Upper lobe of left lung (tissue), 6 donors: ENCODE measurements around the gene NPEPPS. TPM values are rescaled to one million over a fixed set of nuclear protein-coding genes. Genes with fewer than 3 reads are reported as not detected.
"Not testable (repeated sequence)": the region's sequence is repeated elsewhere in the genome, so short reads cannot be mapped to it uniquely, and the experiment has no call there.

ENCODE experiments used
- ATAC-seq, 2 donors: fragments of 200-7000 bp; cut with Tn5 transposase; one replicate each; pipeline ENCODE4 v1.9.1; 2022; ENCODE audit warnings: mild to moderate bottlenecking in 2 of 2, moderate library complexity in 2 of 2; ENCODE audit not compliant: low FRiP score in 2 of 2
- DNase-seq, 2 donors: peaks; one replicate each; pipeline ENCODE4 v3.0.0-alpha.2; 2019 to 2020
- H3K27ac ChIP-seq, 4 donors: fragments of 200-600 bp; sonication (generic); one replicate each; pipeline ENCODE4 v1.5.1; 2016 to 2019
- H3K27me3 ChIP-seq, 4 donors: fragments of 200-600 bp; sonication (generic); one replicate each; pipeline ENCODE4 v1.5.1; 2017 to 2019
- H3K36me3 ChIP-seq, 4 donors: fragments of 200-600 bp; sonication (generic); one replicate each; pipeline ENCODE4 v1.5.1; 2016 to 2019
- H3K4me1 ChIP-seq, 4 donors: fragments of 200-600 bp; sonication (generic); one replicate each; pipeline ENCODE4 v1.5.1; 2018 to 2019
- H3K4me3 ChIP-seq, 4 donors: fragments of 200-600 bp; sonication (generic); one replicate each; pipeline ENCODE4 v1.5.1; 2017 to 2019; ENCODE audit warnings: mild to moderate bottlenecking in 2 of 4, moderate library complexity in 1 of 4
- H3K9me3 ChIP-seq, 4 donors: fragments of 200-600 bp; sonication (generic); one replicate each; pipeline ENCODE4 v1.5.1; 2018 to 2019
- POLR2A ChIP-seq, 4 donors: fragments of 450-650 bp; IDR thresholded peaks; one replicate each; pipeline ENCODE4 v1.5.1; 2016 to 2017; ENCODE audit warnings: antibody characterized with exemption in 4 of 4, mild to moderate bottlenecking in 2 of 4
- WGBS, 2 donors: methylation state at CpG; one replicate each; pipeline ENCODE4 v1.1.5; 2017 to 2018; 5-methylcytosine and 5-hydroxymethylcytosine counted together
- total RNA-seq, 6 donors: library from RNA; depleted of rRNA in 4 of 6; stranded (reverse); fragments of >200 nt in 4 of 6; gene quantifications; one replicate each; pipeline versions ENCODE4 v1.1.0 to v1.2.1, GENCODE V29; 2016 to 2021
- TF ChIP-seq, protein P1 (sequence below), 6 experiments: fragments of 450-650 bp in 4 of 6; fragments of 200-600 bp in 2 of 6; sonication (generic) in 2 of 6; IDR thresholded peaks; one replicate each; pipeline ENCODE4 v1.5.1; 2016 to 2019; ENCODE audit warnings: antibody characterized with exemption in 6 of 6
- donor health status: DM: no; HTN: no; CAD: no; lungs with moderate emphysema.
- donor health status: DM: no; HTN: yes; CAD: no; lungs with severe emphysema.

The NPEPPS gene, protein sequence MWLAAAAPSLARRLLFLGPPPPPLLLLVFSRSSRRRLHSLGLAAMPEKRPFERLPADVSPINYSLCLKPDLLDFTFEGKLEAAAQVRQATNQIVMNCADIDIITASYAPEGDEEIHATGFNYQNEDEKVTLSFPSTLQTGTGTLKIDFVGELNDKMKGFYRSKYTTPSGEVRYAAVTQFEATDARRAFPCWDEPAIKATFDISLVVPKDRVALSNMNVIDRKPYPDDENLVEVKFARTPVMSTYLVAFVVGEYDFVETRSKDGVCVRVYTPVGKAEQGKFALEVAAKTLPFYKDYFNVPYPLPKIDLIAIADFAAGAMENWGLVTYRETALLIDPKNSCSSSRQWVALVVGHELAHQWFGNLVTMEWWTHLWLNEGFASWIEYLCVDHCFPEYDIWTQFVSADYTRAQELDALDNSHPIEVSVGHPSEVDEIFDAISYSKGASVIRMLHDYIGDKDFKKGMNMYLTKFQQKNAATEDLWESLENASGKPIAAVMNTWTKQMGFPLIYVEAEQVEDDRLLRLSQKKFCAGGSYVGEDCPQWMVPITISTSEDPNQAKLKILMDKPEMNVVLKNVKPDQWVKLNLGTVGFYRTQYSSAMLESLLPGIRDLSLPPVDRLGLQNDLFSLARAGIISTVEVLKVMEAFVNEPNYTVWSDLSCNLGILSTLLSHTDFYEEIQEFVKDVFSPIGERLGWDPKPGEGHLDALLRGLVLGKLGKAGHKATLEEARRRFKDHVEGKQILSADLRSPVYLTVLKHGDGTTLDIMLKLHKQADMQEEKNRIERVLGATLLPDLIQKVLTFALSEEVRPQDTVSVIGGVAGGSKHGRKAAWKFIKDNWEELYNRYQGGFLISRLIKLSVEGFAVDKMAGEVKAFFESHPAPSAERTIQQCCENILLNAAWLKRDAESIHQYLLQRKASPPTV
- total RNA-seq, result 100 to 1,000 TPM in 3 of 6 donors, 10 to 100 TPM in 3; 82.8 to 359 (median 114) TPM

DNA sequence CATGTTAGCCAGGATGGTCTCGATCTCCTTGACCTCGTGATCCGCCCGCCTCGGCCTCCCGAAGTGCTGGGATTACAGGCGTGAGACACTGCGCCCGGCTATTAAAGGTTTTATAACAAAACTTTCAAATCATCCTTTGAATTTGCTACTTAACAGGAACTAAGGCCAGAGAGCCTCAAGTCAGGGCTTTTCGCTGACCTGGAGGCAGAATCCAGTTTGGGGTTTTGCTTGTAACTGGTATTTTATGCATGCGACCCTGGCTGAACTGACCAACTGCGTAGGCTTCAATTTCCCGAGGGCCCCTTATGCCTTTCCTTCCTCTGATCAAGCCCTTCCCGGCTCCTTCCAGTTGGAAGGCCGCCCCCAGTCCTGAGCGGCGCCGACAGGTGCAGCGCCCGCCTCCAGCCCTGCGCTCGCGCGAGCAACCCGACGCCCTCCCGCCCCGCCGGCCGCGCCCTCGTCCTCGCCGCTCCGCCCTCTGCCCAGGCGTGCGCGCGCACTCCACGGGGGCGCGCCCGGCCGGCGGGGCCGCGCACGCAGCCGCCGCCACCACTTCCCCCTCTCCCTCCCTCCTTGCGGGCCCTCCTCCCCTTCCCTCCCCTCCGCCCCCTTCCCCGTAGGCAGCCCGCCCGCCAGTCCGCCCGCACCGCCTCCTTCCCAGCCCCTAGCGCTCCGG is at the start of gene NPEPPS:
TSS of gene NPEPPS (plus strand) at position 552 of the 676 bp plus-strand sequence. CDS start 193 bp downstream, outside the sequence.
- Histone ChIP-seq H3K4me3 (peak within 1 kb of the TSS; percentile 66 to 71 (median 69)), H3K4me1 (peaks cover 7 to 19% (median 9%) of the 10 kb centered on the region in 4 donors), H3K27ac (peak within 1 kb of the TSS; percentile 88 to 96 (median 90))
- 17 to 31% methylated on average over 25 to 43 of the region's 60 CpGs for WGBS, 2 donors
- DNase-seq, result peak; percentile 89 to 97
- not testable (repeated sequence) for H3K27me3 ChIP-seq, H3K36me3 ChIP-seq, H3K9me3 ChIP-seq
- TF ChIP-seq POLR2A (IDR thresholded peaks at IDR 0.05), result peak in 2 of 4 donors; percentile 19 to 21
- ATAC-seq, result peak; percentile 94 to 96

DNA sequence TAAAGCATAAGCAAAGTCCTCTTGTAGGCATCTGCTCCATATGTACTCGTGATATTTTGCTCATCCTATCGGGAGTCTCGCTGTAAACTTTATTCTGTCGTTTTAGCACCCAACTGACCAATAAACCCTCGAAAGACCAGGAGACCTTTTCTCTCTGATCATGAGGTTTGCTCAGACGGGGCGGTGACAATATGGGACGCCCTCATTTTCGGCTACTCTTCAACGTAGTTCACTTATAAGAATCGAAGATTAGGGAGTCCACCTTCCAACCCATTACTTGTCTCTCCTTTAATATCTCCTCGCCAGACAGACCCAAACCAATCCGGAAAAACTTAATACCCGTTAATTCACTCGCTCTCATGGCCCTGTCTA is 39.1 kb upstream of the NPEPPS start:
- H3K4me3 ChIP-seq, result peak overlapping the region; percentile 47 to 59 (median 57)
- not testable (repeated sequence) for ATAC-seq, H3K9me3 ChIP-seq, H3K27me3 ChIP-seq, DNase-seq
- WGBS, 2 donors, result 5 to 10% methylated on average over 15 of the region's 15 CpGs
- H3K36me3 ChIP-seq, result peaks cover 0 to 16% (median 7%) of the 10 kb centered on the region in 4 donors
- peak overlapping the region; percentile 76 to 89 (median 86) for H3K27ac ChIP-seq
- peaks cover 0 to 12% (median 6%) of the 10 kb centered on the region in 4 donors for H3K4me1 ChIP-seq

DNA sequence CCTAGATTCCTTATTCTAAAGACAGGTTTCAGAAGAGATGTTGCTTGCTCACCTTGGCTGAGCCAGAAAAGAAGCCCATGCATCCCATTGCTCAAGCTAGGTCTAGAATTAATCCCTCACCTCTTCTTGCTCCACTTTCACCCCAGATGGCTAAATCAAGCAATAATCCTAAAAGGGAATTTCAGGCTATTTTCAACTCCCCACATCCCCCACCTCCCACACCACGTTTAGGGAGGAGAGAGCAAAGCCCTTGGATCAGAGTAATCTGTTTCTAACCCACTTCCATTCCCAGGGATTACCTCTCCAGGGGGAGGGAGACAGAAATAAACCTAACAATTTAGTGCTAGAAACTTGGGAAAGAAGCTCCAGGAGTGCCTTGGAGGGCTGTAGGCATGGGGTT is 31.8 kb upstream of the NPEPPS start:
- H3K4me1 ChIP-seq, result peaks cover 11 to 19% (median 14%) of the 10 kb centered on the region in 4 donors
- WGBS, 2 donors, result 13 to 42% methylated on average over 1 of the region's 1 CpG
- not testable (repeated sequence) for DNase-seq, H3K4me3 ChIP-seq, H3K9me3 ChIP-seq, ATAC-seq, H3K27me3 ChIP-seq, H3K36me3 ChIP-seq, H3K27ac ChIP-seq

DNA sequence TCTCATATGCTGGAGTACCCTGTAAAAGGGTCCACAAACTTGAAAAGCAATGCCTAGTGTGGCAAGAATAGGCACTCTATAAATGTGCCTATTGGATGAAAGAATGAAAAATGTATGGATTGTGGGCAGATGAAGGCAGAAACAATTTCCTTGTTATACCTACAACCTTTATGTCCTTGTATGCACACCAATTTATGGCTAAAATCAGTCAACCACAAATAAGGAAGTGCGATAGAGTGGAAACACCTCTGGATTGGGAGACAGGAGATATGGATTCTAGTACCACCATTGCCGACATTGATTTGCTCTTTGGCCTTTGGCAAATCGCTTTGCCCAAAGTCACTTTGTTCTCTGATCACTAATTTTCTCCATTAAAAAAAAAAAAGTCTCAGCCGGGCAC is 31.4 kb upstream of the NPEPPS start:
- DNase-seq, H3K36me3 ChIP-seq, H3K4me3 ChIP-seq, ATAC-seq, H3K27me3 ChIP-seq, H3K9me3 ChIP-seq, H3K27ac ChIP-seq: not testable (repeated sequence)
- 93% methylated on average over 4 of the region's 4 CpGs for WGBS, 2 donors
- H3K4me1 ChIP-seq, result peaks cover 11 to 19% (median 14%) of the 10 kb centered on the region in 4 donors

DNA sequence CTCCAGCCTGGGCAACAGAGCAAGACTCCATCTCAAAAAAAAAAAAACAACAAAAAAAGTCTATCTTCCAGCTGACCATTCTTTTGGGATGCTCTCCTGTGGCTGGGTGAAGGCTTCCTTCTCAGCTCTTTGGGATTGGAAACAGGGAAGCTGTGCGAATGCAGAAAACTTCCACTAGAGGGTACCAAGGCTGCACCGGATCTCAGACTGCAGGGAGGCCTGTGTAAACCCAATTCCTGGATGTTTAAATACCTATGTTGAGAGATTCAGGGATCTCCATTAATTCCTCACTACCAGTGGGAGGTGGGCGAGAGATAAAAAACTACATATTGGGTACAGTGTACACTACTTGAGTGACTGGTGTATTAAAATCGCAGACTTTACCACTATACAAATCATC is 30.3 kb upstream of the NPEPPS start:
- not testable (repeated sequence) for H3K36me3 ChIP-seq, H3K9me3 ChIP-seq, H3K4me3 ChIP-seq, H3K27ac ChIP-seq, DNase-seq, H3K27me3 ChIP-seq
- TF ChIP-seq, protein P1, sequence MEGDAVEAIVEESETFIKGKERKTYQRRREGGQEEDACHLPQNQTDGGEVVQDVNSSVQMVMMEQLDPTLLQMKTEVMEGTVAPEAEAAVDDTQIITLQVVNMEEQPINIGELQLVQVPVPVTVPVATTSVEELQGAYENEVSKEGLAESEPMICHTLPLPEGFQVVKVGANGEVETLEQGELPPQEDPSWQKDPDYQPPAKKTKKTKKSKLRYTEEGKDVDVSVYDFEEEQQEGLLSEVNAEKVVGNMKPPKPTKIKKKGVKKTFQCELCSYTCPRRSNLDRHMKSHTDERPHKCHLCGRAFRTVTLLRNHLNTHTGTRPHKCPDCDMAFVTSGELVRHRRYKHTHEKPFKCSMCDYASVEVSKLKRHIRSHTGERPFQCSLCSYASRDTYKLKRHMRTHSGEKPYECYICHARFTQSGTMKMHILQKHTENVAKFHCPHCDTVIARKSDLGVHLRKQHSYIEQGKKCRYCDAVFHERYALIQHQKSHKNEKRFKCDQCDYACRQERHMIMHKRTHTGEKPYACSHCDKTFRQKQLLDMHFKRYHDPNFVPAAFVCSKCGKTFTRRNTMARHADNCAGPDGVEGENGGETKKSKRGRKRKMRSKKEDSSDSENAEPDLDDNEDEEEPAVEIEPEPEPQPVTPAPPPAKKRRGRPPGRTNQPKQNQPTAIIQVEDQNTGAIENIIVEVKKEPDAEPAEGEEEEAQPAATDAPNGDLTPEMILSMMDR (IDR thresholded peaks at IDR 0.05), result peak in 5 of 6 experiments; percentile 26 to 51 (median 34)
- H3K4me1 ChIP-seq, result peaks cover 11 to 19% (median 14%) of the 10 kb centered on the region in 4 donors
- peak; percentile 64 for ATAC-seq
- WGBS, 2 donors, result 58 to 64% methylated on average over 4 of the region's 4 CpGs

DNA sequence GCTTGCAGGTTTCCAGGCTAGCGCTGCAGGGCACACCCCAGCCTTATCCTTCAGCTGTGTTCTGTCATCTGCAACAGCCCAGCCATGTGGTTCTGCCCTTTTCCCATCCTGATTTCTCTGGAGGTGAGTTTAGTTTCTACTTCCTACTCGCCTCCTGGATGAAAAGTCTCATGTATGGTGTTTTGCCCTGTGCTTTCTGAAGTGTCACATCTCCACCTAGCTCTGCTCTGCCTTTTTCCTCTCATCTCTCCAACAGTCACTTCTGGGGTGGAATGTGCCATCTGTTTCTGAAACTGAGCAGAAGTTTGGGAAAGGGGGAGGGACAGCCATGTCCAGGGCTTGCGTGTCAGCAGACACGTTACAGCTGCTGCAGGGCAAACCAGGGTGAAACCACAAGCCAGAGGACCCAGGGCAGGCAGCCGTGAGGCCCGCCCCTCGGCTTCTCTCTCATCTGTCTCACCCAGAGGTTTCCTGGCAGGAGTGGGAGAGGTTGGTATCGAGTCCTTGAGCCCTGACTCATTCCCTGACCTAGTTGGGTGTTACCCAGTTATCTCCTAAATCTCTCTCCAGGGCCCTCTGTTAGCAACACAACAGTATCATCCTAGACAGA is 28.7 kb upstream of the NPEPPS start:
- 14 to 50% methylated on average over 3 to 5 of the region's 8 CpGs for WGBS, 2 donors
- peak; percentile 83 to 92 for ATAC-seq

DNA sequence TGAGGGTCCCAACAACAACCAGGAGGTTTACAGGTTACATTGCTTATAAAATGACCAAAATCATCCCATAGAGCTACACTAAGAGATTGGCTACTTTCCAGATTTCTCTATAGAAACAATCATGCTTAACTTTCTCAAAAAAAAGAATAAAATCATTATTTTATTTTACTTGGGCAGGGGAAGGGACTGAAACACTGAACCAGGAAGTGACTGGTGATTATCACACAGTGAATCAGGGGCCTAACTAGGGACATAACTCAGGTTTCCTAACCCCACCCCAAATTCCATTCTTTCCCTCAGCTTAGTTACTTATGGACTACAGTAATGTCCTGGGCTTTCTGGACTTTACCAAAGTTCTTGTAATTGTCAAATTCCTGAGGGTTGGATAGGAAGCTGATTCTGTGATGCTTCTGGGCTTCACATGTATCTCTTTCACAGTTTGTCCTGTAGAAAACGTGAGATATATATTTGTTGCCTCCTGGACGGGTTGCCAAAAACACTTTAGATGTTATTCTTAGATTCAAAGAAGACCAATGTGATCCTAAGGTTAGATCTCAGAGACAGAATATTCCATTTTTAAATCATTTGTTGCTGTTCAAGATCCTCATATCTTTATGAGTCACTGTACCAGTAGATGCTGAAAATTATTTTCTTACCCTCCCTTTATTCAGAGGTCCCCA is 28.0 kb upstream of the NPEPPS start:
- WGBS, 2 donors, result 37 to 54% methylated on average over 2 of the region's 2 CpGs
- H3K27me3 ChIP-seq, DNase-seq, H3K36me3 ChIP-seq, H3K4me3 ChIP-seq, H3K9me3 ChIP-seq: not testable (repeated sequence)
- ATAC-seq, result peak; percentile 55 to 65
- peak overlapping the region in 3 of 4 donors; percentile 53 to 75 (median 66) for H3K27ac ChIP-seq
- H3K4me1 ChIP-seq, result peaks cover 11 to 19% (median 14%) of the 10 kb centered on the region in 4 donors

More for the DNA sequence above, 28.7 kb upstream of the NPEPPS start:
- H3K9me3 ChIP-seq, DNase-seq, H3K4me3 ChIP-seq, H3K27me3 ChIP-seq, H3K36me3 ChIP-seq: not testable (repeated sequence)
- H3K4me1 ChIP-seq, result peaks cover 11 to 19% (median 14%) of the 10 kb centered on the region in 4 donors
- peak overlapping the region in 3 of 4 donors; percentile 53 to 75 (median 66) for H3K27ac ChIP-seq

DNA sequence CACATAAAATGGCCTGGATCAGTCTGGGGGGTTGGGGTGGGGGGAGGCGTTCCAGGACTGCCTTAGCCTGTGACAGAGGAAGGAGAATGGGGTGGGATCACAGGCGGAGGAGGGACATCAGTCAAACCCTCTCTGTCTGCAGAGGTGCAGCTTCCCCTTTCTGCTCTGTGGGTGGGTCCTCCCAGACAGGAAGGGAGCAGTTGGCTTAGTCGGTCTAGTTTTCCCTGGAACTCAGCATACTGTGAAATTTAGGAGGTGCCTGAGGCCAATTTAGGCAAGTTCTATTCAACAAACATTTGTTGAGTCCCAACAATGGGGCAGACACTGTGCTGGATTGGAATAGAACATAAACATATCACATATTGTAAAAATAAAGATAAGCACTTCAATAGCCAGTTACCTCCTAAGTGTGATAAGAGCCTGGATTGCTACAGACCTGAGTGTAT is 19.2 kb upstream of the NPEPPS start:
- ATAC-seq, result peak; percentile 67 to 79
- H3K4me3 ChIP-seq, H3K9me3 ChIP-seq, H3K36me3 ChIP-seq, H3K27me3 ChIP-seq: not testable (repeated sequence)
- H3K27ac ChIP-seq, result peak overlapping the region; percentile 3 to 71 (median 70)
- WGBS, 2 donors, result 5 to 10% methylated on average over 3 of the region's 3 CpGs
- peaks cover 0 to 11% (median 4%) of the 10 kb centered on the region in 4 donors for H3K4me1 ChIP-seq
- peak in 1 of 2 donors; percentile 35 for DNase-seq

DNA sequence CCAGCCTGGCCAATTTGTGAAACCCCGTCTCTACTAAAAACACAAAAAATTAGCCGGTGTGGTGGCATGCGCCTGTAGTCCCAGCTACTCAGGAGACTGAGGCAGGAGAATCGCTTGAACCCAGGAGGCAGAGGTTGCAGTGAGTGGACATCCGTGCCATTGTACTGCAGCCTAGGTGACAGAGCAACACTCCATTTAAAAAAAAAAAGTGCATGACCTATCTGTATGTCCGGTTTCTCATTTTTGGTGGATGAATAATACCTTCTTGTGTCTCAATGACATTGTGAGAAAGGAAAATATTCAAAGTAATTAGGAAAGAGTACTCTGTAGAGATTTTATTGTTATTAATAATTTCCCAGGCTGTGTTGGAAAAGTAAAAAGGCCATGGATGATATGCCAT is 17.6 kb upstream of the NPEPPS start:
- H3K27ac ChIP-seq, H3K27me3 ChIP-seq, ATAC-seq, DNase-seq, H3K4me3 ChIP-seq, H3K36me3 ChIP-seq, H3K9me3 ChIP-seq: not testable (repeated sequence)
- H3K4me1 ChIP-seq, result peaks cover 0 to 11% (median 4%) of the 10 kb centered on the region in 4 donors
- 86 to 92% methylated on average over 6 of the region's 6 CpGs for WGBS, 2 donors

DNA sequence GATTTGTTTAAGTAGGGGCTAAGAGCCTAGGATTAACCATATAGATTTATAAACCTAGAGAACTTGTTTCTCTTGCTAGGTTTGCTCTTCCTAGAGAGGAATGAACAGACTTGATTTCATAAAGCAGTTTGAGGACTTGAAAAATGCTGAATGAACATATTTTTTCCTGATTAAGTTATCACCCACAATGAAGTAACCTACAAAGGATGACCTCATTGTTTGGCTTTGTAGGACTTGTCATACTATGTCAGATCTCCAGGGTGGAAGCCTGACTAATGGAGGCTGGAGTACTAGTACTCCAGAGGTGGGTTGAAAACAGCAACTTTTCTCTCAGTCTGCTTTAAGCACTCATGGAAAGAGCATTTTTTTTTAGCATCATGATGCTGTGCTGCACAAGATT is 12.0 kb upstream of the NPEPPS start:
- not testable (repeated sequence) for H3K27ac ChIP-seq, H3K27me3 ChIP-seq, H3K4me1 ChIP-seq, DNase-seq, H3K4me3 ChIP-seq, H3K36me3 ChIP-seq, H3K9me3 ChIP-seq
- ATAC-seq, result peak in 1 of 2 donors; percentile 82
